ENCODE measurements around the gene ZBTB12.
A peak's percentile ranks its signal among the peaks of the same experiment; 100 is the strongest.
"Not testable (repeated sequence)": the region's sequence is repeated elsewhere in the genome, so short reads cannot be mapped to it uniquely, and the experiment has no call there.

Gene ZBTB12

DNA sequence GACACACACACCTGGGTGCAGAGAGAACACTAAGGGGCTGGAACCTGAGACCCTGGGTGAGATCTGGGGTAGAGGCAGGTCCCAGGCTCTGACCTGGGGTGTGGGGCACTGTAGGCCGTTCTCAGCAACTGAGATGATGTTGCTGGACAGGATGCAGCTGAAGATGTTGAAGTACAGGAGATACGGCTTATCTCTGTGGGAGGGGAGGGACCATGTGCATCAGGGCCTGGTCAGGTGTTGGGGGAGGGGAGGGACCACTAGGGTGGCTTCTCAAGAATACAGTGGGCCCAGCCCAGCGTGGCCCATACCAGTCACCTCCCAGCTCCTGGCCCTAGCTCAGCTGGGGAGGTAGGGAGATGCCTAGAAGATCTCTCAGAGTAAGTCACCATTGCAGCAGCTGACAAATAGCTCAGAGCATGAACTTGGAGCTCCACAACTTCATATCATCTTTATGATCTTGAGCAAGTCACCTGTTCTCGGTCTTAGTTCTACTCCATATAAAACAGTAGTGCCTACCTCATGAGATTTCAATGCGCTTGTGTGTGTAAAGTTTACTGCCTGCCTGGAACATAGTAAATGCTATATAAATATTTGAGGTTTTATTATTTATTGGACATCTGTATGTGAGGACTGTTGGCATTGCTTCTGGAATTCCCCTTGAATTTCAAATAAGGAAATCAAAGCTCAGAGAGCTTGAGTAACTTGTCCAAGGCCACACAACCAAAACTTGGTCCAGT, 26.9 kb downstream of the ZBTB12 start:
- no peak for DNase-seq

DNA sequence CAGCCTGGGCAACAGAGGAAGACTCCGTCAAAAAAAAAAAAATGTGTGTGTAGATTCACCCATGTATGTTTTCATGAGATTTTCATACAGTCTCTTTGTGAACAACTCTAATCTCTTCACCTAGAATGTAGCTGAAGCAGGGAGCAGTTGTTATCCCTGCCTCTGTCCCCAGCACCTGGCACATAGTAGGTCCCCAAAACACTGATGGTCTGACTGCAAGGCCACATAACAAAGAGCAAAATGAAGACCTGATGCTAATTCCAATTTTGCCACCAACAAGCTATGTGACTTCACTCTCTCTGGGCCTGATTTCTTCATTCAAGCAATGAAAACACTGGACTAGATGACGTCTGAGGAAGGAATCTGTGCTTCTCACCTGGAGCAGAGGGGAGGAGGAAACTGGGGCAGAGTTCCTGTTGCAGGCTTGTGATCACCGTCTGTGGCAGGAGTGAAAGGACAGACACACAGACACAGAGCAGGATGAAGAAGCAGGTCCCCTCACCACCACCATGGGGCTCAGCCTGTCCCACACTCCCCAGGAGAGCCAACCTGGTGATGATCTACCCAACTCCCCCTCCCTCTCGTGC, 27.7 kb downstream of the ZBTB12 start:
- no peak for DNase-seq

DNA sequence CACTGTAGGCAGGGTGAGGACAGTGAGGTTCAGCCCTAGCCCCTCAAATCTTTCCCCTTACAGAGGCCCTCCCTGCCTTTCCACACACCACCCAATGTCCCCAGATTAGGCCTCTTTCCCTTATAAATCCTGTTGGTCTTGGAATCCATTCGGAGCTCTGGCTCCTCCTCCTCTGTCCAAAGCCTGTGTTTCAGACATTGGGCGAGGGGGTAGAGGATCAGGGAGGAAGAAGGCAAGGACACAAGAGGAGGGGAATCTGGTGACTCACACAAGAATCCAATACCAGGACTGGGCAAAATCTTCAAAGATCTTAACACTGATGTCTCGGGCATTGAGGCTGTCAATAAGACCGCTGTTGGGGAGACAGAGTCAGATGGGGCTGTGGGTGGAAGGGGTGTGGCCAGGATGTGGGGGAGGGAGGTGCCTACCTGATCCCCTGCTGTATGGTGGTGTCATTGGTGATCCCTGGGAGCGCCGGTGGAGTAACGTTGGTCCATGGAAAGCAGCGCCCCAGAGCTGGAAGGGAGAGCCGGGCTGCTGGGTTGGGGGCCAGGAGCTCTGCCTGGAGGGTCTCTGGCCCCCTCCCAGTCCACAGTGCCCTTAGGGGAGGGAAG, 30.7 kb downstream of the ZBTB12 start:
- DNase-seq = no peak

DNA sequence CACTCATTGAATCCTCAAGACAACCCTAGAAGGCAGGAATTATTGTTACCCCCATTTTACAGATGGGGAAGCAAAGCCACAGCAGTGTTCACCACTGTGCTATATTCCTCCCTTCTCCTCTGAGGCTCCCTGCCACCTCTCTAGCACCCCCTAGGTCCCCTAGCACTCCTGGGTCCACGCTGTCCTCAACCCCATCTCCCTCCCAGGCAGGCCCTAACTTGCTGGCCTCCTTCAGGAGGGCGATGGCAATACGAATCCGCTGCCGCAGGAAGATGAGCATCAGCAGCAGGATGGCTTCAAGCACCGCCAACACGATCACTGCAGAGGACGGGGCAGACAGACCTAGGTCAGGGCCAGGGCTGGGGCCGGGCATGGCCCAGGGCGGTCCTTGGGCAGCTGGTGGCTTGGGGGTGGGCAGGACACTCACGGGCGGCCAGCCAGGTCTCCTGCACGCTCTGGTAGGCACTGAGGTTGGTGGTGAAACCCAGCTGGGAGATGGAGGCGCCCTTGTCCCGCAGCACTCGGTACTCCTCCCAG, 31.4 kb downstream of the ZBTB12 start:
- no peak for DNase-seq

DNA sequence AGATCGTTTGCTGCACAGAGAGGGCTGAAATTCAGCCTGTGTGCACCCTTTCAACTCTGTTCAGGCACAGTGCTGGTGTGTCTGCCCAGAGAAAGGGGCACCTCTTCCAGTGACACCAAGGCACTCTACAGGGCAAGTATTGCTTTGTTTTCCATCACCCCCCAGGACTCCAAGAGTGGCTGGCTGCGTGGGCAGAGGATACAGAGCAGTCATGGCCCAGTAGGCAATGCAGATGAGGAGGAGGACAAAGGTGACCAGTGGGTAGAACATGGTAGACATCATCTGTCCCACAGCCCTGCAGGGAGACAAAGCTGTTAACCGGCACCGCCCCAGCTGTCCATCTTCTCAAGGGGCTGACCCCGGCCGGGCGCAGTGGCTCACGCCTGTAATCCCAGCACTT, 32.5 kb downstream of the ZBTB12 start:
- no peak for DNase-seq

DNA sequence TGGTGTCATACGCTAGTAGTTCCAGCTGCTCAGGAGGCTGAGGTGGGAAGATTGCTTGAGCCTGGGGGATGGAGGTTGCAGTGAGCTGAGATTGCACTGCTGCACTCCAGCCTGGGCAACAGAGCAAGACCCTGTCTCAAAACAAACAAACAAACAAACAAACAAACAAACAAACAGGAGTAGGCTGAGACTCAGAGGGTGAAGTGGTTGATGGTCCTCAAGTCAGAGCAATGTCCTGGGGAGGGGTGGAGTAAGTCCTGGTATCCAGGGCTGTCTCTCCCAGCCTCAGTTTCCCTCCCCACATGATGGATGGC, 33.3 kb downstream of the ZBTB12 start:
- DNase-seq = not testable (repeated sequence)

DNA sequence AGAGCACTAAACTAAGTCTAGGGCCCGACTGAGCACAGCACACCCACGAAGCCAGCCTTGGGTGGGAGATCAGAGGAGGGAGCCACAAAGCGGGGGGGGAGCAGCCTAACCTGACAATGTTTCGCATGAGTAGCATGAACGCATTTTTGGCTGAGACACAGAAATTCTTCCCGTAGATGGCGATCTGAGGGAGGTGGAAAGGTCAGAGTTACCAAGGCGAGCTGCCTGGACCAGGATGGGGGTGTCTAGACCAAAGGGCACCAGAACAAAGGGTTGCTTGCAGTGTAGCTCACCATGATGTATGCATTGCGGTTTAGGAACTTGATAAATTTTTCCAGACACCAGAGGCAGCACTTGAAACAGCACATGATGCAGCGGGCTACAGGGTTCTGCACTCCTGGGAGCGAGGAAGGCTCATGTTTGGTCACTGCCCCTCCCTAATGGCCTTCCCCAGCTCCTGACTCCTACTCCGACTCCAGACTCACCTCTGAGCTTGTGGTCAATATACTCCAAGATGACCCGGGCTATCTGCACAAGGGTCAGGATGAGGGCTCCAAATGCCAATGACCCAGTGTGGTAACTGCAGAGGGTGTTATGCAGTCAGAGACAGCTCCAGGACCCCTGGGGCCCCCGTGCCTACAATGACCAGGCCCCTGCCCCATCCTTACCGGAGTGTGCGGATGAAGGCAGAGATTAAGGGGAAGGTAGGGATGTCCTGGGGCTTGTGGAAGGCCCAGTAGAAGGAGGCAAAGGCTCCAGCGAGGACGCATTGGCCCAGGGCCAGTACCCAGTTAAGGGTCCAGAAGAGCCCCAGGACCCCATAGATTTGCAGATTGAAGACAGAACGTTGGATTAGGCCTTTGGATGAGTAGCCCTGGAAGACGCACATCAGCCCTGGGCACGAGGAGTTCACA, 36.4 kb downstream of the ZBTB12 start:
- no peak for DNase-seq

DNA sequence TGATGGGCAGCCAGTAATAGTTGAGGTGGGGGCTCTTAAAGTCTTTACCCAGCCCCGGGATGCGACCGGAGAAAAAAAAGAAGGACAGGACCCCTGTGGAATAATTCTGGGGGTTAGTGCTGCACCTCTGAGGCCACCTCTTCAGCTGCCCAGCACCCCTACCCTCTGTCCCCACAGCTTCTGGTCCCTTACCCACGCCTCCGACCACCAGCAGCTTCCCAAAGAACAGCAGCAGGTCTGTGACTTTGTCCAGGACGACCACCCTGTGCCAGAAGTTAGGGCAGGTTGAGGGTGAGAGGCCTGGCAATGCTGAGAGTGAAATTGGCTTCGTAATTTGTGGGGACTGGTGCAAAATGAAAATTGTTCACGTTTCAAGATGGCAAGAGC, 37.1 kb downstream of the ZBTB12 start:
- no peak for DNase-seq

DNA sequence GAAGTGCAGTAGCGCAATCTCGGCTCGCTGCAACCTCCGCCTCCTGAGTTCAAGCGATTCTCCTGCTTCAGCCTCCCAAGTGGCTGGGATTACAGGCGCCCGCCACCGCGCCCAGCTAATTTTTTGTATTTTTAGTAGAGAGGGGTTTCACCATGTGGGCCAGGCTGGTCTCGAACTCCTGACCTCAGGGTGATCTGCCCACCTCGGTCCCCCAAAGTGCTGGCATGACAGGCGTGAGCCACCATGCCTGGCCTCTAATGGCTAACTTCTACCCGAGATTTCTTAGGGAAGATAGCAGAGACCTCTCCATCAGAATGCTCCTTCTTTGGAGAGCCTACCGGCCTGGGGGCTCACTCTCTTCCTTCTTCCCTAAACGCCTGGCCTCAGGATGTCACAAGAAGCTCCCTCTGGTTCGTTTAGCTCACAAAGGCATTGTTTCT, 37.7 kb downstream of the ZBTB12 start:
- DNase-seq = not testable (repeated sequence)

DNA sequence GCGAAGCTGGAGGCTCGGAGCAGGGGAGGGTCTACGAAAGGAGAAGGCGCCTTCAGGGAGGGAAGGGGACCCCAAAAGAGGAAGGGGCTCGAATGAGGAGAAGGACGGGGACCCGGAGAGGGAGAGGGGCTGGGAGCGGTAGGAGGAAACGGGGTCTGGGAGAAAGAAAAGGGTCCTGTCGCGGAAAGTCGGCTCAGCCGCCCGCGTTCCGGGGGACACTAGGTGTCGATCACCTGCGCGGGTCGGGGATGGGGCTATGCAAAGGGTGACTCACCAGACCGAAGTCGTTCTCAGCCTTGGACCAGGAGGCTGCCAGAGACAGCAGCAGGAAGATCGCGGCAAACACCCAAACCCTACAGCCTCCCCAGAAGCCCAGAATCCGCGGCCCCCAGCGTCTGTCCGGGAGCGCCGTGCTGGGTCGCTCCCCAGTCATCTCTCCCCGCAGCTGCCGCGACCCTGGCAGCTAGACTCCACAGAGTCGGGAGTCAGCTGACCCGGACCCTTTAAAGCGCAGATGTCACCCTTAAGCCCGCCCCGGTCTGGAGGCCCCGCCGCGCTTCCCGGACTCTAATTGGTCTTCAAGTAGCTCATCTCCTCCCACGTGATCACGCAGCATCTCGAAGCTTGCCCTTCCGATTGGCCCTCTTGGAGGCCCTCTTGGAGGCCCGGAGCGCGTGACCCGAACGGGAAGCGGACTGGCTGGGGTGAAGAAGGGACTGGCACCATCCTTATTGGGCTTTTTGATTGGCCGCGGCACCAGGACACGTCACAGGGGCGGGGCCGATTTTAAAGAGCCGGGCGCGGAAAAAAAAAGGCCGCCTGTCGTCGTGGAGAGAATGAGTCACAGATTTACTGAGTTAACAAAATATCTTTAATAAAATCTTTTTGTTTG, 39.3 kb downstream of the ZBTB12 start, which contains the start of gene NEU1:
NEU1 (minus strand) TSS at position 478 of the 892 bp plus-strand sequence; CDS start at position 433, 45 bp downstream.
- peak; percentile 92 to 97 (median 96) for DNase-seq

DNA sequence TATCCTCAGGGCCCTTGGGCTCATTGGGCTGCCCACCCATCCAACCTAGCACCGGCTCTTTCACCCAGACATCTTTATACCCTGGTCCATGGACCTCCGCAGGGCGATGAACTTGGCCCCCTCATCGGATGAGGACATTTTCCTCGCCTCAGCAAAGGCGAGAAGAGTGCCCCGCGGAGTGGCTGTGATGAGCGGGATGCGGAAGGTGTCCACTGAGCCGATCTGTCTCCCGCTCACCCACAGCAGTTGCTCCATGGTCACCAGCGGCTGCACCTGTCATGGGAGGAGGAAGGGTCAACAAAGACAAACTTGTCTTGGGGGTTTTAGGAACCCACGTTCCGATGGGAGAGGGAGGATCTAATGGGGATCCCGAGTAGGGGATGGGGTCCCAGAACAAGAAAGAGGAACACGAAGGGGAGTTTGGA, 40.0 kb downstream of the ZBTB12 start:
- no peak for DNase-seq

DNA sequence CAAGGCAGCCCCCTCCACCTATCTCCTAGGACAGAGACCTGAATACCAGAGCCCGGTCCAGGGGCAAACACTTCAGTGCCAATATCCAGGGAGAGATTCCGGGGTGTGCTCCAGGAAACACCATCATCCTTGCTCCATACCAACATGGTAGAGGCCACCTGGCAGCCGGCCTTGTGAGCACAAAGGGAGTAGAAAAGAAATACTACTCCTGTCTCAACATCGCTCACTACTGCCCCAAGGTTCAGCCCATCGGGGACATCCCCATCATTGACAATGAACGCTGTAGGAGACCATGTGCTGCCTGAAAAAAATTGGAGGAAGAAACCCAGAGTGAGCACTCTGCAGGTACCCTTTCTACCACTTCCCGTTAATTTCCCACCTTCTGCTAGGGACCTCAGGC, 40.7 kb downstream of the ZBTB12 start:
- DNase-seq = no peak

DNA sequence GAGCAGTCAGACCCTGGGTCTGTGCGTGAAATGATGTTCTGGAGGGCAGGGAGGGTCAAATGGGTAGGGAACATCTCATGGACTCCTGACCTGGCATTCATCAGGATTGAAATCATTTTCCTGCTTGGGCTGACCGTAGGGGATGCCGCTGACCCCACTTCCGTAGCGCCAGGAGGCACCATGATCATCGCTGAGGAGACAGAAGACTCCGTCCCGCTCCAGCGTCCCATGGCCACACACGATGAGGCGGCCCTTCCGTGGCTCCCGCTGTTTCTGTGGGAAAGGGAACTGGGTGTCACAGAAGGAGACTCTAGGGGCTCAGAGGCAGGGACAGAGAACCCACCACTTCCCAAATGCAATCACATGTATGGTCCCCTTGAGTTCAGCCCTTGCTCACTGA, 41.5 kb downstream of the ZBTB12 start:
- no peak for DNase-seq

DNA sequence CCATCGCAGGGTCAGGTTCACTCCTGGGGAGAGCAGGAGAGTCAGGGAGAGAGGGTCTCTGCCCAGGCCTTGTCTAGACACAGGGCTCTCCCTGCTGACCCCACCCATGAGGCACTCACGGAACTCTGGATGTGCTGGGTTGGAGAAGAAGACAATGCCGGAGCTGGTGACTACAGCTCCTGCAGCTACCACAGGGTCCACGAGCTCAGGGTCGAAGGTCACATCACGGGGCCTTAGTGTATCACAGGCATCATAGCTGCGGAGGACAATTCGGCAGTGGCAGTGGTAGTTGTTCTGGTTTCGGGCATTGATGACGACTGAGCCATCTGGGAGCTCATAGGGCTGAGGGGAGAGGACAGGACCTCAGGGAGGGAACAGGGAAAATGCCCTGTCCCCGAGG, 42.0 kb downstream of the ZBTB12 start:
- DNase-seq = no peak

DNA sequence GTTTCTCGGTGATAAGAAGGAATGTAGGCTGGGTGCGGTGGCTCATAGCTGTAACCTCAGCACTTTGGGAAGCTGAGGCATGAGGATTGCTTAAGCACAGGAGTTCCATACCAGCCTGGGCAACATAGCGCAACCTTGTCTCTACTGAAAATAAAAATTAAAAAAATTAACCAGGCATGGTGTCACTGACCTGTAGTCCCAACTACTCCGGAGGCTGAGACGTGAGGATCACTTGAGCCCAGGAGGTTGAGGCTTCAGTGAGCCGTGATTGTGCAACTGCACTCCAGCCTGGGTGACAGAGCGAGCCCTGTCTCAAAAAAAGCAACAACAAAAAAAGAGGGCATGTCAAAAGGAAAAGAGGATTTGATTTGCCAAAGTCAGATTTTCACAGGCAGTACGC, 43.2 kb downstream of the ZBTB12 start:
- DNase-seq = no peak

DNA sequence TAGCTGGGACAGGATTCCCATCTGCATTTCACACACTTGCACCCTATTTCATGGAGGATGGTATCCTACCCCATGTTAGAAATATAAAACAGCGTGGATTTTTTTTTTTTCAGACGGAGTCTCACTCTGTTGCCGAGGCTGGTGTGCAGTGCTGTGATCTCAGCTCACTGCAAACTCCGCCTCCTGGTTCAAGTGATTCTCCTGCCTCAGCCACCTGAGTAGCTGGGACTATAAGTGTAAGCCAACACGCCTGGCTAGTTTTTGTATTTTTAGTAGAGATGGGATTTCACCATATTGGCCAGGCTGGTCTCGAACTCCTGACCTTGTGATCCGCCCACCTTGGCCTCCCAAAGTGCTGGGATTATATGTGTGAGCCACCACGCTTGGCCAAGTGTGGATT, 44.1 kb downstream of the ZBTB12 start:
- DNase-seq = not testable (repeated sequence)

DNA sequence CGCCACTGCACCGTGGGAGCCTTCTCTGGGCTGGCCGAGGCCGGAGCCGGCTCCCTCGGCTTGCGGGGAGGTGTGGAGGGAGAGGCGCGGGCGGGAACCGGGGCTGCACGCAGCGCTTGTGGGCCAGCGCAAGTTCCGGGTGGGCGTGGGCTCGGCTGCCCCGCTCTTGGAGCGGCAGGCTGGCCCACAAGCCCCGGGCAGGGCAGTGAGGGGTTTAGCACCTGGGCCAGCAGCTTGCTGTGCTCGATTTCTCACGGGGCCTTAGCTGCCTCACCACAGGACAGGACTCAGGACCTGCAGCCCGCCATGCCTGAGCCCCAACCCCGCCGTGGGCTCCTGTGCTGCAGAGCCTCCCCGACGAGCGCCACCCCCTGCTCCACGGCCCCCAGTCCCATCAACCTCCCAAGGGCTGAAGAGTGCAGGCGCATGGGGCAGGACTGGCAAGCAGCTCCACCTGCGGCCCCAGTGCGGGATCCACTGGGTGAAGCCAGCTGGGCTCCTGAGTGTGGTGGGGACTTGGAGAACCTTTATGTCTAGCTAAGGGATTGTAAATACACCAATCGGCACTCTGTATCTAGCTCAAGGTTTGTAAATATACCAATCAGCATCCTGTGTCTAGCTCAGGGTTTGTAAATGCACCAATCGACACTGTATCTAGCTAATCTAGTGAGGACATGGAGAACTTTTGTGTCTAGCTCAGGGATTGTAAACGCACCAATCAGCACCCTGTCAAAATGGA, 49.7 kb downstream of the ZBTB12 start:
- not testable (repeated sequence) for DNase-seq

DNA sequence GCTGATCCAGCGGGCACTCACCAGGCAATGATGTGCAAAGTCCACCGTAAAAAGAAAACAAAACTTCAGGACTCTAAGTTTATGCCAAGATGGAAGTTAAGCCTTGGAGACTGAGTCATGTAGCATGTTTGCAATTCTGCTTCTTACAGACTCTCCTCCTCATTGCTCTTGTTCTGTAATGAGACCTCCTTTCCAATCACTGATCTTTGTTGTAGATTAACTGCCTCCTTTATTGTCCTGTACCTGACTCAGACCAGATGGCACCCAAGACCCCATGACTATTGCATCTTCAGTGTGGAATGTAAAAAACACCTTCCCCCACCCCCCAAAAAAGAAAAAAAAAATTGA, 50.4 kb downstream of the ZBTB12 start:
- no peak for DNase-seq

DNA sequence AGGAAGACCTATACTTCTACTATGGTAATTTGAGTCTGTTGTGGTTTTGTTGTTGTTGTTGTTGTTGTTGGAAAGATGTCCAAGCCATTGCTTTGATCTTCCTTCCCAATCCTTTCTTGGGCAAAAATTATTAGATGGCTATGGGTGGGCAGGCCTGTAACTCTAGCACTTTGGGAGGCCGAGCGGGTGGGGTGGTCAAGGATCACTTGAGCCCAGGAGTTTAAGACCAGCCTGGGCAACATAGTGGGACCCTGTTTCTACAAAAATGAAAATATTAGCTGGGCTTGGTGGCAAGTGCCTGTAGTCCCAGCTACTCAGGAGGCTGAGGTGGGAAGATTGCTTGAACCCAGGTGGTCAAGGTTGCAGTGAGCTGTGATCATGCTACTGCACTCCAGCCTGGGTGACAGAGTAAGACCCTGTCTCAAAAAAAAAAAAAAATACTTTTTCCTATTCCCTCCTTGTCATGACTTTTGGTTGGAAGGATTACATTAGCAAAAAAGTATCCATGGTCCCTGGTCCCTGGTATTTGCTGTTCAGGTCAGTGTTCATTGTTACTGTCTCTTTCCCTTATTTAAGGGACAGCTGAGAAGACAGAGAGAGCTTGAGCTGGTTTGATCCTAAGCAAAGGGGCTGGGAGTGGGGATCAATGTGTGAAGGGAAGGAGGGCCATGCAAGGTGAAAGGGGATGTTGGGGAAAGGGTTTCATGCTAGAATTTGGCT, 51.0 kb downstream of the ZBTB12 start:
- DNase-seq = no peak

Data from activated naive CD4-positive, alpha-beta T cell (primary cell).